SU-DHL-6 (cell line): ENCODE data around the gene KCNF1.

Experiments used
- H2AFZ ChIP-seq: fragments of 200-600 bp; sonication (generic); 2 replicates; pipeline ENCODE4 v1.6.1; 2014; ENCODE audit warnings: low read depth, mild to moderate bottlenecking, moderate library complexity, mixed read lengths, antibody characterized with exemption, low read length; ENCODE audit not compliant: severe bottlenecking
- H3F3A ChIP-seq: fragments of 200-600 bp; shearing (Covaris generic); 2 replicates; pipeline ENCODE4 v1.6.0; 2016; ENCODE audit warnings: antibody characterized with exemption, mild to moderate bottlenecking; ENCODE audit not compliant: insufficient read depth
- H3K27ac ChIP-seq: fragments of 200-600 bp; sonication (generic); 2 replicates; pipeline ENCODE4 v1.5.1; 2016; ENCODE audit warnings: low read depth, mild to moderate bottlenecking, low read length, moderate library complexity, mixed read lengths
- H3K27me3 ChIP-seq: fragments of 200-600 bp; sonication (generic), shearing (Covaris generic); 2 replicates; pipeline ENCODE4 v1.6.0; 2014; ENCODE audit warnings: mild to moderate bottlenecking, low read length
- H3K36me3 ChIP-seq: fragments of 200-600 bp; sonication (generic); 2 replicates; pipeline ENCODE4 v1.6.1; 2014; ENCODE audit warnings: mild to moderate bottlenecking, low read length, mixed read lengths
- H3K4me2 ChIP-seq: fragments of 300-600, 200-600 bp; shearing (Covaris generic), sonication (generic); 2 replicates; pipeline ENCODE4 v1.6.0; 2014; ENCODE audit warnings: low read length, low read depth, mild to moderate bottlenecking; ENCODE audit not compliant: poor library complexity, severe bottlenecking
- H3K4me3 ChIP-seq: fragments of 200-600 bp; sonication (generic); 2 replicates; pipeline ENCODE4 v1.5.1; 2014; ENCODE audit warnings: antibody characterized with exemption, low read length, mild to moderate bottlenecking, mixed read lengths; ENCODE audit not compliant: insufficient read depth, poor library complexity, severe bottlenecking
- H3K79me2 ChIP-seq: fragments of 200-600 bp; sonication (generic); 2 replicates; pipeline ENCODE4 v1.6.1; 2014; ENCODE audit warnings: mild to moderate bottlenecking, low read length, moderate library complexity; ENCODE audit not compliant: insufficient read depth
- H3K9ac ChIP-seq: fragments of 200-600 bp; sonication (generic); 2 replicates; pipeline ENCODE4 v1.7.0; 2014; ENCODE audit warnings: mild to moderate bottlenecking, low read length
- H3K9me2 ChIP-seq: fragments of 200-600 bp; sonication (generic); replicated peaks from 2 replicates; pipeline ENCODE4 v1.6.1; 2014; ENCODE audit warnings: low read length; ENCODE audit not compliant: insufficient read depth
- H3K9me3 ChIP-seq: fragments of 200-600 bp; sonication (generic); 2 replicates; pipeline ENCODE4 v1.6.1; 2014; ENCODE audit warnings: low read length, mixed read lengths; ENCODE audit not compliant: insufficient read depth
- H4K20me1 ChIP-seq: fragments of 200-600 bp; sonication (generic); 2 replicates; pipeline ENCODE4 v1.6.1; 2014; ENCODE audit warnings: low read depth, mild to moderate bottlenecking, antibody characterized with exemption, low read length, moderate library complexity, mixed read lengths
- EZH2phosphoT487 ChIP-seq: fragments of 200-600 bp; sonication (generic), shearing (Covaris generic); conservative IDR thresholded peaks from 2 replicates; pipeline ENCODE4 v1.6.1; 2018; ENCODE audit warnings: mild to moderate bottlenecking, antibody characterized with exemption, low read length, moderate library complexity, mixed read lengths
- TF ChIP-seq, protein P1 (sequence below): fragments of 200-600 bp; sonication (generic); IDR thresholded peaks from one replicate; pipeline ENCODE4 v1.5.1; 2017; ENCODE audit warnings: antibody characterized with exemption, mild to moderate bottlenecking, low read length, moderate library complexity; ENCODE audit not compliant: insufficient read depth, poor library complexity, severe bottlenecking

Gene KCNF1

DNA sequence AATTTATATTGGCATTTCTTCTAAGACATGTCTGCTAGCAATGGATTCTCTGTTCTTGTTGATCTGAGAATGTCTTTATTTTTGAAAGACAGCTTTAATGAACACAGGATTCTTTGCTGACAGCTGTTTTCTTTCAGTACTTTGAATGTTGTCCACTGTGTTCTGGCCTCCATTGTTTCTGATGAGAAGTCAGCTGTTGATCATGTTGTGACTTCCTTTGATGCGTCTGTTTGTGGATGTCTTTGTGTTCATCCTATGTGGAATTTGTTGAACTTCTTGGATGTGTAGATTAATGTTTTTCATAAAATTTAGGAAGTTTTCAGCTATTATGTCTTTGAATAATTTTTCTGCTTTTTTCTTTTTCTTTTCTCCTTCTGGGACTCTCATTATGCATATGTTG lies 39.8 kb upstream of the KCNF1 start:
- no peak overlapping the region for H3K27ac ChIP-seq
- no peaks in the 10 kb centered on the region for H4K20me1 ChIP-seq
- no peaks in the 10 kb centered on the region for H3K36me3 ChIP-seq
- no peaks in the 10 kb centered on the region for H3K9me2 ChIP-seq
- no peak overlapping the region for H3K4me2 ChIP-seq
- H3K79me2 ChIP-seq: no peaks in the 10 kb centered on the region
- no peak overlapping the region for H3K4me3 ChIP-seq
- TF ChIP-seq, protein P1, sequence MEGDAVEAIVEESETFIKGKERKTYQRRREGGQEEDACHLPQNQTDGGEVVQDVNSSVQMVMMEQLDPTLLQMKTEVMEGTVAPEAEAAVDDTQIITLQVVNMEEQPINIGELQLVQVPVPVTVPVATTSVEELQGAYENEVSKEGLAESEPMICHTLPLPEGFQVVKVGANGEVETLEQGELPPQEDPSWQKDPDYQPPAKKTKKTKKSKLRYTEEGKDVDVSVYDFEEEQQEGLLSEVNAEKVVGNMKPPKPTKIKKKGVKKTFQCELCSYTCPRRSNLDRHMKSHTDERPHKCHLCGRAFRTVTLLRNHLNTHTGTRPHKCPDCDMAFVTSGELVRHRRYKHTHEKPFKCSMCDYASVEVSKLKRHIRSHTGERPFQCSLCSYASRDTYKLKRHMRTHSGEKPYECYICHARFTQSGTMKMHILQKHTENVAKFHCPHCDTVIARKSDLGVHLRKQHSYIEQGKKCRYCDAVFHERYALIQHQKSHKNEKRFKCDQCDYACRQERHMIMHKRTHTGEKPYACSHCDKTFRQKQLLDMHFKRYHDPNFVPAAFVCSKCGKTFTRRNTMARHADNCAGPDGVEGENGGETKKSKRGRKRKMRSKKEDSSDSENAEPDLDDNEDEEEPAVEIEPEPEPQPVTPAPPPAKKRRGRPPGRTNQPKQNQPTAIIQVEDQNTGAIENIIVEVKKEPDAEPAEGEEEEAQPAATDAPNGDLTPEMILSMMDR: no peak
- TF ChIP-seq EZH2phosphoT487: no peak
- H3K9ac ChIP-seq: no peak overlapping the region
- no peaks in the 10 kb centered on the region for H3K27me3 ChIP-seq
- H3K9me3 ChIP-seq: no peaks in the 10 kb centered on the region
- no peaks in the 10 kb centered on the region for H3F3A ChIP-seq
- H2AFZ ChIP-seq: no peak overlapping the region

DNA sequence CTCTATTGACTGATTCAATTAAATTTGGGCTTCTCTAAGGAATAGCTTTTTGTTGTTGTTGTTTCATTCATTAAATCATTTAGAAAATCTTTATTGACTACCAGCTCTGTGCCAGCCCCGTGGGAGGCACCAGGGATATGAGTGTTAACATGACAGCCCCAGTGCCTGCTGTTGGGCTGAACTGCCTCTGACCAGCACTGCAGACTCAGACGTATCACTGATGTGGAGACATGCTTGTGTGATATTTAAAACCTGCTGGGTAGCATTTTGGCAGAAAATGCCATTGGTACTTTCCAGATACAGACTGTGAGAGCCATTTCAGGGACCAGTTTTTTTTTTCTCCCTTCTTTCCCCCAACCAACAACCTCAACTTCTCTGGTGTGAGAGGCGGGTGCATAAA lies 38.6 kb upstream of the KCNF1 start:
- no peak overlapping the region for H3K9ac ChIP-seq
- no peak overlapping the region for H2AFZ ChIP-seq
- no peaks in the 10 kb centered on the region for H3K9me3 ChIP-seq
- no peaks in the 10 kb centered on the region for H3F3A ChIP-seq
- H3K27ac ChIP-seq: no peak overlapping the region
- no peaks in the 10 kb centered on the region for H3K27me3 ChIP-seq
- H3K4me3 ChIP-seq: no peak overlapping the region
- no peaks in the 10 kb centered on the region for H3K36me3 ChIP-seq
- no peaks in the 10 kb centered on the region for H3K79me2 ChIP-seq
- no peaks in the 10 kb centered on the region for H4K20me1 ChIP-seq
- H3K9me2 ChIP-seq: no peaks in the 10 kb centered on the region
- TF ChIP-seq, protein P1: no peak
- TF ChIP-seq EZH2phosphoT487: no peak
- no peak overlapping the region for H3K4me2 ChIP-seq

DNA sequence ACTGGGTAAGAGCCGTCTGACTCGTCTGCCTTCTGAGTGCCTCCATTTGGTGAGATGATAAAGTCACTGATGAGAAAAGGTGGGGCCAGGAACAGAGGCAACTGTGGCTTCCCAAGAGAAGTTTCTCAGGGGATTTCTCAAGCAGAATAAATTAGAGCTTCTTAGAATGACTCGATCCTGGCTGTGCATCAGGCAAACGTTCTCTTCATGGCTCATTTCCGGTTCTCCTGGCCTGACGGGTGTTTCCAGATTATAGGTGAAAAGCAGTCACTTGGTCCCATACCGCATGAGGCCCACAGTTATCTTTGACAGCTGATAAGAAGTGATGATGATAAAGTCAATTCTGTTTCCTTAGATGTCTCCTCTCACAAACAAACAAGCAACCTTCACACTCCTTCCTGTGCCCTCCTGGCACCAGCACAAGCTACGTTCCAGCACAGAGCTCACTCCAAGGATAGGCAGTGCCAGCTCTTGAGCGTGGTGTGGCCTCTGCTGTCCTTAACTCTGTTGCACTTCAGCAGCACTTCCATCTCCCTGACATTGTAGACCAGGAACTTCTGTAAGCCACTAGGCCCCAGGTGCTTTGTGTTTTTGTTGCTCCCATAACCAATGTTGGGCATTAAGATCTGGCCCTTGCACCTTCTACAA lies 37.8 kb upstream of the KCNF1 start:
- Histone ChIP-seq H3K36me3 (no peaks in the 10 kb centered on the region), H4K20me1 (no peaks in the 10 kb centered on the region), H3F3A (no peaks in the 10 kb centered on the region), H3K4me2 (no peak overlapping the region), H3K9ac (no peak overlapping the region), H3K79me2 (no peaks in the 10 kb centered on the region), H3K9me2 (no peaks in the 10 kb centered on the region), H3K27me3 (no peaks in the 10 kb centered on the region), H3K9me3 (no peaks in the 10 kb centered on the region), H2AFZ (no peak overlapping the region), H3K27ac (no peak overlapping the region), H3K4me3 (no peak overlapping the region)
- TF ChIP-seq, protein P1: no peak
- TF ChIP-seq EZH2phosphoT487: no peak
